Measurements from ENCODE around the gene ZNF862. TPM values are rescaled to one million over a fixed set of nuclear protein-coding genes. Genes with fewer than 3 reads are reported as not detected.

ZNF862 gene
- total RNA-seq, 2 donors from 2014 or later, result 18.4 to 40.8 TPM

DNA sequence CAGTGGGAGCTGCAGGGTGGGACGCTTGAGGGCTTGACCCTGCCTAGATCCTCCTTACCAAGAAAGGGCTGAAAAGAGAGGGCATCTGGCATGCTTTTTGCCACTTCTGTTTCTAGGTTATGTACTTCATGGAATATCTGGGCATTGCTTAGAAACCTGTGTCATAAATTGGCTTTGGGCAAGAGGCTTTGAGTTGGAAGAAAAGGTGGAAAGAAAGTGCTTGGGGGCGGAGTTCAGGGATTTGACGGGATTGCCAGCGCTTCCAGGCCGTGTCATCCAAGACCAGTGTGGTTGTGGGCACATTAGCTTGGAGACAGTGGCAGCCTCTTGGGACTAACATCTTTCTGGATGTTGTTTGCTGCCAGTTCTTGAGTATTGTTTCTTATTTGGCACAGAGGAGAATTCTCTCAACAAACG lies 825 bp downstream of the ZNF862 start:
- no peaks in the 10 kb centered on the region for H3K36me3 Mint-ChIP-seq (ENCODE audit: low read depth)
- H3K9me3 Mint-ChIP-seq, result no peaks in the 10 kb centered on the region
- H3K4me3 Mint-ChIP-seq, result peak overlapping the region; percentile 88
- peak overlapping the region; percentile 77 for H3K27ac Mint-ChIP-seq
- H3K27me3 Mint-ChIP-seq, result peaks cover 3% of the 10 kb centered on the region
- no peak for ATAC-seq (replicated peaks)
- peaks cover 15% of the 10 kb centered on the region for H3K4me1 Mint-ChIP-seq

DNA sequence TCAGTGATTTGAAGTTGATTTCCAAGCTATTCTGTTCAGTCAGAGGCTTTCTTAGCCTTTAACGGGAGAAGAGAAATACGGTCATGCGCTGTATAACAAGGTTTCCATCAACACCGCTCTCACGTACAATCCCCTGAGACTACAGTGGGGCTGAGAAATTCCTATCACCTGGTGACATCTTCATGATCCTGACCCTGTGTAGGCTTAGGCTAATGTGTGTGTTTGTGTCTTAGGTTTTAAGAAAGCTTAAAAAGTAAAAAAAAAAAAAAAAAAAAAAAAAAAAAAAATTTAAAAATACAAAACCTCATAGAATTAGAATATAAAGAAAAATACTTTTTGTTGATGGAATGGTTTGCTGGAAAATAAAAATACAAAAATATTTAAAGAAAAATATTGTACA lies 1.8 kb downstream of the ZNF862 start:
- peaks cover under 1% of the 10 kb centered on the region for H3K36me3 Mint-ChIP-seq (ENCODE audit: low read depth)
- no peak overlapping the region for H3K27ac Mint-ChIP-seq
- ATAC-seq (replicated peaks), result no peak
- no peaks in the 10 kb centered on the region for H3K9me3 Mint-ChIP-seq
- no peaks in the 10 kb centered on the region for H3K27me3 Mint-ChIP-seq
- H3K4me1 Mint-ChIP-seq, result peaks cover 15% of the 10 kb centered on the region
- H3K4me3 Mint-ChIP-seq, result peak overlapping the region; percentile 88

DNA sequence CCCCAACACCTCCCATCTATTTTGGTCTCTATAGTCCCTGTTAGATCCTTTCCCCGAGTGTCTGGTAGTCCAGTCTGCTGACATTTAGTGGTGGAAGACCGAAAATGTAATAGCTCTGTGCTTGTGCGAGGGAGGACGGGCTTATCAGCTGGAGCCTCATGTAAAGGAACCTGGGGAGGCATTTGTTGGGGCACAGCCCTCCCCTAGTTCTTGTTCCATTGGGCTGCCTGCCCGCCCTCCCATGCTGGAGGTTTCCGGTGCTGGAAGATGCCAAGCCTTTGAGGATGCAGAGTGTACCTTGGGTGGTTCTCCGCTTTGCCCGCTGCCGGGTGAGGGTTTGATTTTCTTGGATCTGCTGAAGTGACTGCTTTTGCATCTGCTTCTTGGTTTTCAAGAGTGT lies 5.4 kb downstream of the ZNF862 start:
- no peak overlapping the region for H3K27ac Mint-ChIP-seq
- H3K4me1 Mint-ChIP-seq, result peaks cover 10% of the 10 kb centered on the region
- ATAC-seq (replicated peaks), result no peak
- H3K4me3 Mint-ChIP-seq, result no peak overlapping the region
- H3K9me3 Mint-ChIP-seq, result no peaks in the 10 kb centered on the region
- H3K27me3 Mint-ChIP-seq, result no peaks in the 10 kb centered on the region
- peaks cover 24% of the 10 kb centered on the region for H3K36me3 Mint-ChIP-seq (ENCODE audit: low read depth)

DNA sequence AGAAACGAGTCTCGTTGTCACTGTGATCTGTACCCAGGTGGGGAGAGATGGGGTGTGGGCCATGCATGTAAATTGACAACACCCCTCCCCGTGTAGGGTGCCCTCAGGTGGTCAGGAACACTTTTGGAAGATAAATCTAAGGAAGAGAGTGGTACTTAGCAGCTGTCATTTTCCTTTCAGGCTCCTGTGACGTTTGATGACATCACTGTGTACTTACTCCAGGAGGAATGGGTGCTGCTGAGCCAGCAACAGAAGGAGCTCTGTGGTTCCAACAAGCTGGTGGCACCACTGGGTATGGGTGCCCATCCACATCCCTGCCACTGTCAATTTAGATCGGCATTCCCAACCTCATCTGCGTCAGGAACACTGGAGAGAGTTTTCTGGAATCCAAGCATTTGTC lies 6.3 kb downstream of the ZNF862 start:
- no peaks in the 10 kb centered on the region for H3K27me3 Mint-ChIP-seq
- no peak overlapping the region for H3K27ac Mint-ChIP-seq
- no peak overlapping the region for H3K4me3 Mint-ChIP-seq
- H3K36me3 Mint-ChIP-seq (ENCODE audit: low read depth), result peaks cover 33% of the 10 kb centered on the region
- no peaks in the 10 kb centered on the region for H3K9me3 Mint-ChIP-seq
- no peak for ATAC-seq (replicated peaks)
- H3K4me1 Mint-ChIP-seq, result peaks cover 4% of the 10 kb centered on the region

DNA sequence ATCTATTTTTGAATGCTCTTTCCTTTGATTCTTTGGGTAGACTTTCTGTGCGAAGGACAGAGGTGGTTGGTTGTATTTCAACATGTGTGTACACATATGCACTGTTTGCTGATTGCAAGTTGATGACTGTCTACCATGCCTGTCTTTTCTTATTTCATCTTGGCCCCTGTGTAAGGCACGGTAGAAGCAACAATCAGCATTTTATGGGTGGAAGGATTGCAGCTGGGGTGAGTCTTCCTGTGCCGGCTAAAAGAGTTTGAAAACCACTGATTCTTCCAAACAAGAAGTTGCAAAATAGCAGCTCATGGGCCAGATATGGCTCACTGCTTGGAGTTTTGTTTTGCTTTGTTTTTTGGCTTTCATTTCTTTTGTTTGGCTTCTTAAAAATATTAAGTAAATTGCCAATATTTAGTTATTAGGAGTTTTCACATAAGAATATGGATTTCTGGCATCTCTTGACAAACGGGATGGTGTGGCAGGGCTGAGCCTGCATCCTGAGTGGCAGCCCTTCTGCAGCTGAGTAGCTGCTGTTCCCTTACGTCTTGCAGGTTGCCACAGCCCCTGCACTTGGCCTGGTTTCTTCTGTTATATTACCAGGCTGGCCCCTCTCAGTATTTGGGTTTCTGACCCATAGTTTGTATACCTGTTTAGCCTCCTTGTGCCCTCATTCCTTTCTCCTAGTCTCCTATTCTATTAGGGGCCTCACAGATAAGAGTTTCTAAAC lies 7.2 kb downstream of the ZNF862 start:
- Mint-ChIP-seq H3K27me3 (no peaks in the 10 kb centered on the region), H3K36me3 (ENCODE audit: low read depth) (peaks cover 33% of the 10 kb centered on the region), H3K27ac (no peak overlapping the region), H3K4me1 (no peaks in the 10 kb centered on the region), H3K4me3 (no peak overlapping the region), H3K9me3 (no peaks in the 10 kb centered on the region)
- no peak for ATAC-seq (replicated peaks)

DNA sequence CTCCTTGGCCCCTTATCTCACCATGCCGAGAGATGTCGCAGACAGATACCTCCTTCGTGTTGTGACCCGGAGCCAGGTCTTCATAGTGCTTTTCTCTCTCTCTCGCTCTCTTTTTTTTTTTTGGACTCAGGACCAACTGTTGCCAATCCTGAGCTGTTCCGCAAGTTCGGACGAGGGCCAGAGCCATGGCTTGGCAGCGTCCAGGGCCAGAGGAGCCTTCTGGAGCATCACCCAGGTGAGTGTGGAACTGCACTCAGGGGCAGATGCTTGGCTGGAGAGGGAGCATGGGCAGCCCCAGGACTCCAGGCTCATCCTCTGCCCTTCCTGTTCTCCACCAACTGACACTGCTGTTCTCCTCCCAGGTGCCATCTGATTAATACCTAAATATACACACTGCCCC lies 7.8 kb downstream of the ZNF862 start:
- Mint-ChIP-seq H3K36me3 (ENCODE audit: low read depth) (peaks cover 33% of the 10 kb centered on the region), H3K27me3 (no peaks in the 10 kb centered on the region), H3K4me3 (no peak overlapping the region), H3K27ac (no peak overlapping the region), H3K4me1 (no peaks in the 10 kb centered on the region), H3K9me3 (no peaks in the 10 kb centered on the region)
- no peak for ATAC-seq (replicated peaks)

DNA sequence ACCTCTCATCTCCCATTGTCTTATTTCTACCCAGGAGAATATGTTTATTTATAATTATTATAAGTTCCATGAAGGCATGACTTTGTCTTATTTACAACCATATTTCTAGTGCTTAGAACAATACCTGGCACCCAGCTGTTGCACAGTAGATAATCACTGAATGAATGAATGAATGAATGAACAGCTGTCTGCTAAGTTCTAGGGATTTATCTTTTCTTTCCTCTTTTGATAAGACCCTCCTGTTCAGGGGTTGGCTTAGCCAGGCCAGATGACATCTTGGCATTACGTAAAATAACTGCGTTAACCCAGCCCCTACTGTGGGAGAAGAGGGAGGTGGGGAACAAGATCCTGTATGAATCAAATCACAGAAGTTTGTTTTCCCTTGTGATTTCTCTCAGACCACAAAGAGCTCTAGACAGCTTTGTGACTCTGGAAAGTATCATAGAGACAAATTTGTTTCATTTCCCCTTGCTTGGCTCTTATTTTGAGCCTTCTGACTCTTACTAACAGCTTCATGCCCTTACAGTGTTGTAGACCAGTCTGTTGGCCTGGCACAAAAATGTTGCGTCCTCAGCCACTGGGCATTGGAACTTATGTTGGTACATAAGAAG lies 8.4 kb downstream of the ZNF862 start:
- H3K9me3 Mint-ChIP-seq, result no peaks in the 10 kb centered on the region
- ATAC-seq (replicated peaks), result no peak
- no peak overlapping the region for H3K4me3 Mint-ChIP-seq

DNA sequence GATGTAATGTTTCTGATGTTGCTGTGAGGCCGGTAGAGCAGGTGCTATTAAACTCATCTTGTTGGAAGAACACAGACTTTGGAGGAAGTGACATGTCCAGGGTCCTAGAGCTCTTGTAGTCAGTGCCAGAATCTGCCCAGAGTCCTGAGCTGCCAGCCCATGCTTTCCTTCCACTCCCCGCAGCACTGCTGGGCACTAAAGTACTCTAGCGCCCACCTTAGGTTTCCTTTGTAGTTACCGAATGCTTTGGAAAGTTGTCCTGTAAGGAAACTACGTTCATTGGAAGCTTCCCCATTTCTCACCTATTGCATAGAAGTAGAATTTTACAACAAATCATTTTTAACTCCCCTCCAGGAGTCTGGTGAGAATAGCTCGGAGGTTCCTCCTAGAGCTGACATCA lies 11.0 kb downstream of the ZNF862 start:
- H3K9me3 Mint-ChIP-seq, result no peaks in the 10 kb centered on the region
- no peaks in the 10 kb centered on the region for H3K27me3 Mint-ChIP-seq
- H3K4me3 Mint-ChIP-seq, result no peak overlapping the region
- peaks cover 4% of the 10 kb centered on the region for H3K4me1 Mint-ChIP-seq
- peaks cover 42% of the 10 kb centered on the region for H3K36me3 Mint-ChIP-seq (ENCODE audit: low read depth)
- H3K27ac Mint-ChIP-seq, result no peak overlapping the region
- ATAC-seq (replicated peaks), result no peak

More for the DNA sequence above, 8.4 kb downstream of the ZNF862 start:
- Mint-ChIP-seq H3K27ac (no peak overlapping the region), H3K36me3 (ENCODE audit: low read depth) (peaks cover 33% of the 10 kb centered on the region), H3K4me1 (no peaks in the 10 kb centered on the region), H3K27me3 (no peaks in the 10 kb centered on the region)

DNA sequence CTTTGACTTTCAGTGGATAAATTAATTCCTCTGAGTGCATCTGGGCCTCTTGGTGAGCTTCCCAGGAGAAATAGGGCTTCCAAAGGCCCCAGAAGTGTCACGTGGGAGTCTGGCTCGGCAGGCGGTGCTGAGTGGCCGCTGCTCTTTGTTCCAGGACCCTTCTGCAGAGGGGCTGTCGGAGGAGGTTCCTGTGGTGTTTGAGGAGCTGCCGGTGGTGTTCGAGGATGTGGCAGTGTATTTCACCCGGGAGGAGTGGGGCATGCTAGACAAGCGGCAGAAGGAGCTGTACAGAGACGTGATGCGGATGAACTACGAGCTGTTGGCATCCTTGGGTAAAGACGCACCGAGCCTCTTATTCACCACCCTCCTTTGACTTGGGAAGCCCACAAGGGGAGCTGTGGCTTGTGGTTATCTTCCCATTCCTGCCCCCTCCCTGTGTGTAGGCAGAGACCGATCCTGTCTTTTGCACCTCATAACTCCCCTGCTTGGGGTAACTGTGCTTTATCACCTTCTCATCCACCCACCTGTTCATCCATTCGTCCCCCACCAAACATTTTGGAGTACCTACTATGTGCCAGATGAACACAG lies 11.9 kb downstream of the ZNF862 start:
- Mint-ChIP-seq H3K27ac (no peak overlapping the region), H3K27me3 (no peaks in the 10 kb centered on the region), H3K4me3 (no peak overlapping the region), H3K36me3 (ENCODE audit: low read depth) (peaks cover 40% of the 10 kb centered on the region), H3K4me1 (peaks cover 6% of the 10 kb centered on the region), H3K9me3 (no peaks in the 10 kb centered on the region)
- no peak for ATAC-seq (replicated peaks)

DNA sequence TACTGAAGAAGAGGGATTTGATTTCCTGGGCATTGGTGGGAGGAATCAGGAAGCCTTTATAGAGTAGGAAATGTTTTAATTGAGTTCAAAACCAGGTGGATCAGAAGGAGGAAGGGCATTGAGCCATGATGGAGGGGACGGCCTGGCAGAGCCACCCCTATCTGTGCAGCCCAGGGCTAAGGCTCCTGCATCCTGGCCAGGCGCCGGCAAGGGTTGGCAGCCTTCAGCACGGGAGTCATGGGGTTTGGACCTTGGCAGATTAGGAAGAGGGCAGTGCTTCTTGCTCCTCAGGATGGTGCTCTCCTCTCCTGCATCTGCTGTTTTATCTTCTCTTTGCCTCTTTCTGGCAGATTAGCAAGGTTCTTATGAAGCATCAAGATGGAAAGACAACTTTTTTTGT lies 12.5 kb downstream of the ZNF862 start:
- Mint-ChIP-seq H3K4me3 (no peak overlapping the region), H3K36me3 (ENCODE audit: low read depth) (peaks cover 36% of the 10 kb centered on the region), H3K9me3 (no peaks in the 10 kb centered on the region), H3K4me1 (peaks cover 12% of the 10 kb centered on the region), H3K27me3 (no peaks in the 10 kb centered on the region), H3K27ac (no peak overlapping the region)
- no peak for ATAC-seq (replicated peaks)

DNA sequence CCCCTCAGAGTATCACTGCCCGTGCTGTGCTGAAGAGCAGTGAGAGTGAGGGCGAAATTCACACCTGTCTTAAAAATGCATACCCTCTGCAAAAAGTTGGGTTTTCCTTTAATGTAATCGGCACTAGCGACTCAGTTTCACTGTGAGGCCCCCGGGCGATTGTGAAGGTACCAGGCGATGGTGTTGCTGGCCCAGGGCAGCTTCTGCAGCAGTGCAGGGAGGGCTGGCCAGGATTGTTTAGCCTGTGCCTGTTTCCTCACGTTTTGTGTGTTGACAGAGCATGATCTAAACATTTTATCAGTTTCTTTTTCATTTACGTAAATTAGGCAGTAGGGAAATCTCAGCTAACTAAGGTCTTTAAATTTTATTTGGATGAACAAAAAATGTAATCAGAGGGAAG lies 13.3 kb downstream of the ZNF862 start:
- no peak for ATAC-seq (replicated peaks)

DNA sequence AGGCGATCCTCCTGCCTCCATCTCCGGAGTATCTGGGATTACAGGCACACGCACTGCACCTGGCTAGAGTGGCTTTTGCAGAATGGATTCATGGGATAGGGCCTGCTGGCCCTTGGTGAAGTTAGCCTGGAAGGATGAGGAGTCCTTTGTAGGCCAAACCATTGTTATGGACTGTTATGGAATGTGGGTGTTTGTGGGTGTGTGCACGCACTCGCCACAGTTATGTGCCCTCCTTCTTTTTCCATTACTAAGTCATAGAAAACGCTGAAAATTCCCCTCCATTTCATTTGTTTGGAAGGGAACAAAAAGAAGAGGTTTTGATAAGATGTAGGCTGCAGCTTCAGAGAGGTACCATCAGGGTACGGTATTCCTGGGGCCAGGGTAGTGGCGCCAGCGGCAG lies 15.0 kb downstream of the ZNF862 start:
- ATAC-seq (replicated peaks), result no peak
- Mint-ChIP-seq H3K4me3 (no peak overlapping the region), H3K27ac (no peak overlapping the region), H3K36me3 (ENCODE audit: low read depth) (peaks cover 22% of the 10 kb centered on the region), H3K4me1 (peaks cover 27% of the 10 kb centered on the region), H3K9me3 (no peaks in the 10 kb centered on the region), H3K27me3 (no peaks in the 10 kb centered on the region)

More for the DNA sequence above, 13.3 kb downstream of the ZNF862 start:
- Mint-ChIP-seq H3K9me3 (no peaks in the 10 kb centered on the region), H3K36me3 (ENCODE audit: low read depth) (peaks cover 36% of the 10 kb centered on the region), H3K27me3 (no peaks in the 10 kb centered on the region), H3K4me3 (no peak overlapping the region), H3K27ac (no peak overlapping the region), H3K4me1 (peaks cover 19% of the 10 kb centered on the region)

DNA sequence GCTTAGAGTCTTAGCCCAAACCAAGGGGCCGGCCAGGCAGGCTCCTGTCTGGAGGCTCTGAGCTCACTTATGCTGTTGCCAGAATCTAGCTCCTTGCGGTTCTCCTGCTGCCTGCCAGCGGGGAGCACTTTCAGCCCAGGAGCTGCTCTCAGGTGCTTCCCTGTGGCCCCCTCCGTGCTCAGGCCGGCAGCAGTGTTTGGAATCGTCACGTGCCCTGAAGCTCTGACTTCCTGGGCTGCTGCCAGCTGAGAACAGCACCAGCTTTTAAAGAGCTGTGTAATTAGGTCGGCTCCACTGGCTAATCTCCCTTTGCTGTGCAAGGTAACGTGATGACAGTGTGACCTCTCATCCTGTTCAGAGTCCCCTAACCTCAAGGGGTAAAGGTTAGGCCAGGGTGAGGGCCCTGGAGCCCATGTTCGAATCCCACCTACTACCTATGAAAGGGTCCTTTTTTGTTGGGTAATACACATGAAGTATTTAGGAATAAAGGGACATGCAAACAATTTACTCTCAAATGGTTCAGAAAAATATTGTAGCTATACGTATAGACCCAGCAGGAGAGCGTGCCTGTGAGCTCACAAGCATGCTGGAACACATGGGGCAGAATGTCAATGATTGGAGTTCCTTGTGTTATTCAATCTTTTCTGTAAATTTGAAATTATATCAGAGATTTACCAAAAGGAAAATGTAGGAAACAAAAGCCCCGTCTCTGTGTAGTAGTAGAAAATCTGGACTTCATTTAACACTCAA lies 16.6 kb downstream of the ZNF862 start:
- Mint-ChIP-seq H3K27me3 (no peaks in the 10 kb centered on the region), H3K4me1 (peaks cover 29% of the 10 kb centered on the region), H3K9me3 (no peaks in the 10 kb centered on the region), H3K27ac (peak overlapping the region; percentile 69), H3K4me3 (peak overlapping the region; percentile 71), H3K36me3 (ENCODE audit: low read depth) (peaks cover 10% of the 10 kb centered on the region)
- ATAC-seq (replicated peaks), result peak; percentile 38

DNA sequence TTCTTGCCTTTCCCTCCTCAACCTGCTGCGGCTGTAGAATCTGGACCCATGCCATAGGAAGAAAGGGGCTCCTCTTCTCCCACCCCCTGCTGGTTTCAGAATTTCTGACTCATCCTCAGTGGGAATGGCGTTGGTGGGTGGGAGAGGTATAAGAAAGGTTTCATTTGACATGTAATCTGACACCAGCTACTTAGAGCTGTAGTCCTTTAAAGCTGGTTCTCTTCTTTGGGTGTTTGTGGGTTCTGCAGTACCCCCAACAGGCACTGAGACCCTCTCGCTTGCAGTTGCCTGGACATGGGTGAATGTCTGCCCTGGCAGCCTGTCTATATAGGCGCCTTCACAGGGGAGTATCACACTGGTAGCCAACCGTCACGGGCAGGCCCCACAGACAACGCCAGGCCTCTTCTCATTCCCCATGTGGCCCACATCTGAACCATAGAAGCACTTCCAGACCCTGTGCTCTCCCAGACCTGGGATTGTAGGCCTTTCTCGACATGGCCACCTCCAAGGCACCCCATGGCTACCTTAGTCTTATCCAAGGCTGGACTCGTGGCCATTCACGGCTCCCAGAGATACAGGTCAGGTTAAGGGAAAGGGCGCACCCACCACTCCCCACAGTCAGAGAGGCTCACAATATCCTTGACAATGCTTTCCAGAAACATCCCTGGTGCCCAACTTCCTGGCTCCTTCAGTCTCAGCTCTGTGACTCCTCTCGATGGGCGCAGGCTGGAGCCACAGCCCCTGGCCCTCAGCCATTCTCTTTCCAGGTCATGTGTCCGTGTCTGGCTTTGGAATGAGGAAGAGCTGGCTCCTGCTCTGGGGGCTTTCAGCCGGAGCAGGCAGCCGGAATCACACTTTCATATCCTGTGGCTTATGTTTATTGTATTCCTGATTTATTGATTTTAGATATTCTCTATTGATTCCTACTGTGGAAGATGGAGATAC lies 17.5 kb downstream of the ZNF862 start:
- Mint-ChIP-seq H3K27ac (peak overlapping the region; percentile 69), H3K9me3 (no peaks in the 10 kb centered on the region), H3K27me3 (no peaks in the 10 kb centered on the region), H3K36me3 (ENCODE audit: low read depth) (peaks cover 16% of the 10 kb centered on the region), H3K4me1 (peaks cover 29% of the 10 kb centered on the region), H3K4me3 (peak overlapping the region; percentile 71)
- ATAC-seq (replicated peaks), result peak; percentile 44

Data from activated T-helper 17 cell treated with anti-CD3 and anti-CD28 coated beads, Interleukin-2, amount 50 U/mL, for 72 hours (primary cell).